Measurements from ENCODE around the gene PTPRR.
"Not testable (repeated sequence)": the region's sequence is repeated elsewhere in the genome, so short reads cannot be mapped to it uniquely, and the experiment has no call there.

The PTPRR gene

DNA sequence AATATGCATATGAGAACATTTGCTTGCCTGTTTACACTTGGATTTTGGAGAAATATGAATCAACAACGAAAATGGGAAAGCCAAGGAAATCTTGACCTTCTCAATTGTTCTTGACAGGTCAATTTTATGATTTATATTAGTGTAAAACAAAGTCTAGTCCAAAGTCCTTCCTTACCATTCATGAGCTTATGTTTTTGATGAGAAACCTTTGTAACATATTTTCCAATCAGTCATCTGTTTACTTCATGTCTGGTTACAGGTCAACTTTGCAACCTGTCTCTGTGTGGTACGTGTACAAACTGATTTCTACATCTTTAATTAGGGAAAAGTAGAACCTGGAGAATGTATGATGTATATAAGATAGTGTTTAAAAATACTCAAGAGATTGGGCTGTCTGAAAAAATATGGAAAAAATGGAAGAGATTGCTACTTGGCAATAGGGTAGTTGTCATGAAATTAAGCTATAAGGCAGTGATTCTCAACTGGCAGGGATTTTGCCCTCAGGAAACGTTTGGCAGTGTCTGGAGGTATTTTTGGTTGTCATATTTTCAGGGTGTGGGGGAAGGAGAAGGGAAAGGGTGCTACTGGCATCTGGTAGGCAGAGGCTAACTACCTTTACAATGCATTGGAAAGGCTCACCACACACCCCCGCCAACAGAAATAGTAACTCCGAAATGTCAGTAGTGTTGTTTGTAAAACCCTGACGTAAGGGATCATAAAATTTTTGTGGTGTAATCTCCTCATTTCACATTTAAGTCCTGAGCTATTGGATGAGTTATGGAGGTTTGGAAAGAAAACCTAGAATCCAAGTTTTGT, 172.9 kb downstream of the PTPRR start:
- no peak for DNase-seq (ENCODE audit: low read depth in 2 of 2)

DNA sequence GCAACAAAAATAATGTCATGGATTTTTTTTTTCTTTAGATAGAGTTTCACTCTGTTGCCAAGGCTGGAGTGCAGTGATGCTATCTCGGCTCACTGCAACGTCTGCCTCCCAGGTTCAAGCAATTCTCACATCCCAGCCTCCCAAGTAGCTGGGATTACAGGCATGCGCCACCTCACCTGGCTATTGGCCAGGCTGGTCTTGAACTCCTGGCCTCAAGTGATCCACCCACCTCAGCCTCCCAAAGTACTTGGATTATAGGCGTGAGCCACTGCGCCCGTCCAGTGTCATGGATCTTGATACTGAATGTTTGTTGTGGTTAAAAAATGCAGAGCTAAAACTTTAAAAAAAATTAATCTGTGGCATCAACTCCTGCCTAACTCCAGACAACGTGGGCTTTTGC, 175.5 kb downstream of the PTPRR start:
- no peak for DNase-seq (ENCODE audit: low read depth in 2 of 2)

DNA sequence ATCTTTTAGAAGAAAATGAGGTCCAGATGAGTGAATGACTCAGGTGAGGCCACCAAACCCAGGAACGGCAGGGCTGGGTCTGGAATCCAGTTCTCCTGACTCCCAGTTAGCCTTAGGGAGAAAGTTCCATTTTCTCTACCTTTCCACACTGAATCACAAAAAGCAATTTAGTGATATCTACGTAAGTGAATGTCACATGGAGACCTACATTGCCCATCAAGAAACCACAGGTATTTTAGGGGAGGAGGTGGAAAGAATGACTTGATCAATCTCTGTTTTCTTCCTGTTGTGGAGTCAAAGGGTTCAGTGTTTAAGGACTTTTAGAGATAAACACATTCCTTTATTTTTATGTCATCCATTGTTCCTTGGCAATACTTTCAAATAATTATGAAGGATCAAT, 176.4 kb downstream of the PTPRR start:
- no peak for DNase-seq (ENCODE audit: low read depth in 2 of 2)

DNA sequence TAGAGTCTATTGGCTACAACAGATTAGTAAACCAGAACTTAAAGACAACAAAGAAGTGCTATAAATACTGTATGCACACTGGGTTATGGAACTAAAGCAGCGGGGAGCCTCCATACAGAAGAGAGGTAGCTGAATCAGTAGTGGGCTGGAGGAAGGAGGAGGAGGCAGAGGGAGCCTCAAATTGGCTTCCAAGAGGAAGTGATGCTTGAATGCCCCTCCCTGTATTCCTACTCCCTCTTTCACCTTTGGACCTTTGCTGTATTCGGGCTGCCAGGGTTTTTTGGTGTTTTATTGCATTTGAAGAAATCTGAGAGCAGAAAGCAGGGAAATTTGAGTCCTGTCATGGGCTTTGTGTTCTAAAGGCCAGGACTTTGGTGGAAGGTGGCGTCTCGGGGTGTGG, 179.3 kb downstream of the PTPRR start:
- DNase-seq (ENCODE audit: low read depth in 2 of 2), result no peak

DNA sequence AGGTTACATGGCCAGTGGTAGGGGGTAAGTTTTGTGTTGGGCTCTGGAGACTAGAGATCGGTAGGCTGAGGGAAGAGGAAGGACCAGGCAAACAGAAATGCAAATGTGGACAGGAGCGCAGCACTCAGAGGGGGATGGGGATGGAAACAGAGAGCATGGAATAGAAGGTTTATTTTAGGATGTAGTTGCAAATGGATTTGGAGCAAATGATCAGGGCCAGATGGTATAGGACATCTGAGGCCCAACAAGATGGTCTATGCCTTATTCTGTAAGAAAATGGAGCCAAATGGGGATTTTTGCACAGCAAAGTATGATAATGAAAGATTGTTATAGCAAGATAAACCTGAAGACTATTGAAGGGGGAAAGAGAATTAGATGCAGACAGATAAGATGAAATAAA, 180.8 kb downstream of the PTPRR start:
- no peak for DNase-seq (ENCODE audit: low read depth in 2 of 2)

DNA sequence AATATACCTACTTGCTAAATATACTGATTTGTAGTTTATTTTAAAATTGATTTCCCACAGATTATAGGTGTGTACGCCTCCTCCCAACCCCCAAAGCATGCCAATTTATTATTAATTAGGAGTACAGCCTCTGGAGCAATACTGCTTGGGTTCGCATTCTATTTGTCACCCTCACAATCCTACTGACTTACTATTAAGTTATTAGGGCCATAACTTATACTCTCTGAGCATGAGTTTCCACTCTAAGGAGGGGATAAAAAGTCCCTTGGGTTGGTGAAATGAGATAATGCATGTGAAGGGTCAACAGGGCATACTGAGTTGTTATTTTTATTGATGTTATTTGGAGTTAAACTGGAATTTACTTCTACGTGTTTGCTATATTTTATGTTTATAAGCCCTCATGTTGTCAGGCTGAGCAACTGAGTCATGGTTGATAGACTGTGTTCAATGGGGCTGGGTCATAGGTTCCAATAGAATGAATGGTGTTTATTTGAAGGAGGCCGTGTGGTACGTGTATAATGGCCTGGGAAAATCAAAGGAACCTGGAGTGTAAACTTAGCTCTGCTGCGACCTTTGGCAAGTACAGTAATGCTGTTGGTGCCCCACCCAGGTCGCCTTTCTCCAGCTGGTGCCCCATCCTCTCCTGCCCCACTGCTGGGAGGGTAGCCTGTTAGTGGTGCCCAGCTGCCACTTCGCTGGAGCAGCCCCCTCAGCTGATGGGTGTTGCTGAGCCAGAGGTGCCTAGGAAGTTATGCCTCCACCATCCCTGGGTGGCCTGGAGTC, 184.0 kb downstream of the PTPRR start:
- no peak for DNase-seq (ENCODE audit: low read depth in 2 of 2)

DNA sequence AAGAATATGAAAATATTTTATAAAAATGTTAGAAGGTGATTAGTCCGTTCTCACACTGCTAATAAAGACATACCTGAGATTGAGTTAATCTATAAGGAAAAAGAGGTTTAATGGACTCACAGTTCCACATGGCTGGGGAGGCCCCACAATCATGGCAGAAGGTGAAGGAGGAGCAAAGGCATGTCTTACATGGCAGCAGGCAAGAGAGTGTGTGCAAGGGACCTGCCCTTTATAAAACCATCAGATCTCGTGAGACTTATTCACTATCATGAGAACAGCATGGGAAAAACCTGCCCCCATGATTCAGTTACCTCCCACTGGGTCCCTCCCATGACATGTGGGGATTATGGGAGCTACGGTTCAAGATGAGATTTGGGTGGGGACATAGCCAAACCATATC, 185.3 kb downstream of the PTPRR start:
- not testable (repeated sequence) for DNase-seq (ENCODE audit: low read depth in 2 of 2)

DNA sequence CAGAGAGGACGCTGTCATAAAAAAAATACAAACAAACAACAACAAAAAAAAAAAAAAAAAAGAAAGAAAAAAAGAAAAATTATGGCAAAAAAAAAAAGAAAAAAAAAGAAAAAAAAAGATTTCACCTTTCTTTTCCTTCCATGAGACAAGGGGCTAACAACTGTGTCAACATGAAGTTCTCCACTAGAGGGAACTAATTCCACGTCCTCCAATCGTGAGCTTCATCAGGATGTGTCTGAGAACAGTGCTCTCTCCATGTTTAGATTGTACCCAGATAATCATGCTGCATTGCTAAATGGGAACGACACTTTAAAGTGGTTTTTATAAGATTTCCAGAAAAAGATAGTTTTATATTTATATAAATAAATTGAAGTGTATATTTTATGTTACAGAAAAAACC, 187.2 kb downstream of the PTPRR start:
- no peak for DNase-seq (ENCODE audit: low read depth in 2 of 2)

DNA sequence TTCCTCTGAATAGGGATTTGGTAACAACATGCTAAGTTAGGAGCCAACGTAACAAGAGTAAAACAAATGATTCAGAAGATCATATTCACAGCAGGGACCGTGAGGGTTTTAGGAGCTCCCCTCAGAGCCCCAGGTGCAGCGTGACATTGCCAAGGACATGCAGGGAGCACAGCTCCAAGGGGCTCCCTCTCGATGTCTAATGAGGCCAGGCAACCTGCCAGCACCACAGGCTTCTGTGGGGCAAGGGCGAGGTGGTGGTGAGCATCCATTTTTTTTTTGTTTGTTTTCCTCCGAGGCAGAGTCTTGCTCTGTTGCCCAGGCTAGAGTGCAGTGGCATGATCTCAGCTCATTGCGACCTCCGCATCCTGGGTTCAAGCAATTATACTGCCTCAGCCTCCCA, 188.3 kb downstream of the PTPRR start:
- DNase-seq (ENCODE audit: low read depth in 2 of 2), result no peak

DNA sequence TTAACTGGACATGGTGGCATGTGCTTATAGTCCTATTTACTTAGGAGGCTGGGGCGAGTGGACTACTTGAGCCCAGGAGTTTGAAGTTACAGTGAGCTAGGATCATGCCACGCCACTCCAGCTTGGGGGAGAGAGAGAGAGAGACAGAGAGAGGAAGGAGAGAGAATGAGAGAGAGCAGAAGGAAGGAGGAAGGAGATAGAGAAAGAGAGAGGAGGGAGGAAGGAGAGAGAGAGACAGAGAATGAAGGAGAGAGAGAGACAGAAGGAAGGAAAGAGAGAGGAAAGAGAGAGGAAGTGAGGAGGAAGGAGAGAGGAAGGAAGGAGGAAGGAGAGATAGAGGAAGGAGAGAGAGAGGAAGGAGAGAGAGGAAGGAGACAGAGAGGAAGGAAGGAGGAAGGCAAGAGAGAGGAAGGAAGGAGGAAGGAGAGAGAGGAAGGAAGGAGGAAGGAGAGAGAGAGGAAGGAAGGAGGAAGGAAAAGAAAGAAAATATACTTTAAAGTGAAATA, 189.8 kb downstream of the PTPRR start:
- DNase-seq (ENCODE audit: low read depth in 2 of 2), result no peak

DNA sequence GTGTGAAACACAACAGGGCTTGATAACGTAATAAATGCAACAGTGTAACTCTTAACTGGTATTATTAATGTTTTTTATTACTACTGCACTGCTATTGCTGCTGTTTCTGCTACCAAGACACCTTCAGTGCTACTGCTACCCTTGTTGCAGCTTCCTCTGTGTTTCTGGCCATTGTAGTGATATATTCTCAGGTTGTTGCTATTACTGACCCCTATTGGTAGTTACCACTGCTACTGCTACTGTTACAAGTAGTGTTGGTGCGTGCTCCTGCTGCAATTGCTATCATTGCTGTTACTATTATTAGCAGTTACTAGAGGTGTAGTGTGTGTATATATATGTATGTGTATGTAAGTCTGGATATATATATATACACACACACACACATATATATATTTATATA, 196.1 kb downstream of the PTPRR start:
- no peak for DNase-seq (ENCODE audit: low read depth in 2 of 2)

DNA sequence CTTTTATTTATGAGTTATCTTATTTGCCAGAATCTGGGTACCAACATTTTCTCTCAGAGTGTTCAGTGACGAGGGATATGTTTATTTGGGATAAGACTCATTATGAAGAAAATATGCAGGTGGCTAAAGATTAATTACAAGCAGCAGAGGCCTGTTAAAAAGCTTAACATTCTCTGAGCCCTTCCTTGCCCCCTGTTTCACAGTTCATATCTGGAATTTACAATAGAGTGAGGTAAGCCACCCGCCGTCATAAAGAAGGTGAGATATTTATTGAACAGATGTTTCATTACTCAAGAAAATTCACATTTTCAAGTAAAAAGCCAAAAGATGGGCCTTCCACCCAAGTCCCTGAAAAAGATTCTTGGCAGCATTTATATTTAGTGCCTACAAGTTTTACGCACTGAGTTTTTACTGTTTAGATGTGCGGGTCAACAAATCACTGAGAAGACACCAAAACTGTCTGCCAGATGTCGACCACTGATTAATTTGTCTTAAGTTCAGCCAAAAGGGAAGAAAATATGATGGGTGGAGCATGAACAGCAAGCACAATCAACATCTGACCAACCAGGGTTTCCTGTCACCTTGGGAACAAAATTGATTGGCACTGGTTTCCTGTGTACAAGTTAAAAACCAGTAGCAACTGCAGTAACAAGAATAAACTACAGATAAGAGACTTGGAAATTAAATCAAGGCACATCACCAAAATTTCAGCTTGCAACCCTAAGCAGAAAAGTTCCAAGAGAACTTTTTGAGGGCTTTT, 197.8 kb downstream of the PTPRR start:
- no peak for DNase-seq (ENCODE audit: low read depth in 2 of 2)

DNA sequence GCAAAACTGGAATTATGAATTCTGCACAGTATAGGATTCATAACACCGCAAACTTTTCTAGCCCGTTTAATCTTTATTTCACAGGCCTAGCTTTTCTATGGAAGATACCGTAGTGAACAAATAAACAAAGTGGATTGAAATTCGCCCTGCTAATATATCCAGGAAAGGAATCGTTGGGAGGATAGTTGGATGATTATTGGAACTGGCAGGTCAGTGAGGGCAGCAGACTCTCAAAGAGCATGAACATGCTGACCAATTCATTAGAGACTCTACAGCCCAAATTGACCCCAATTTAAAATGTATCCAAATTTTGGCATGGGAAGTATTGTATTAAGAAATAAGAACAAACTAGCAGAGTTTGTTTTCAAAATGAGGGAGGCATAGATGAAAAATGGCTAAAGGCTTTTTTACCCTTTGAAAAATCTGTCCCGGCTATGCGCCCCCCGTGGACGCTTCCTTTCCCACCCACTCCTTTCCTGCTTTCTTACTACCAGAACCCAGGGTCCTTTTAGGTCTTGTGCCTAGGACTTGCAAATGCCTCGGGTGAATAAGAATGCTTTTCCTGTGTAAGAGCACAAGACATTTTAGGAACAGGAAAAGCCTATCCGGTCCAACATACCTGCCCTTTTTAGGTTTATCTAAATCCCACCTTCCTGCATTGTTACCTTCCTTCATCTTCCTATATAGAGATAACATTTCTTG, 198.7 kb downstream of the PTPRR start:
- DNase-seq (ENCODE audit: low read depth in 2 of 2), result no peak

DNA sequence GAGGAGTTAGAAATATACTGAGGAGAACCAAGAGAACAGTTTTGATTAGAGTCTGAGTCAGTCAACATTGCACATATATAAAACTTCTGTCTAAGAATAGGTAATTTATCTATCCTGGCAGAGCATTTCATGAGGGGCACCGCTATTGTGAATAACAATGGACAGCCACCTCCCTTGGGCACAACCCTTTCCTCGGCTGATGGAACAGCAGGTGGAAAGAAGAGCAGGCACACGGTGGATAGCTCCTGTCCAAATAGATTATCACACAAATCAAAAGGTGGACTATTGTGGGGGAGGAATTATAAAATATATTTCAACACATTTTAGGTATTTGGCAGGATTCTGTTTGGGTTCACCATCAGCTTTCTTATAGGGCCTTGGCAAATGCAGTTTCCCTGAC, 199.3 kb downstream of the PTPRR start:
- DNase-seq (ENCODE audit: low read depth in 2 of 2), result no peak

DNA sequence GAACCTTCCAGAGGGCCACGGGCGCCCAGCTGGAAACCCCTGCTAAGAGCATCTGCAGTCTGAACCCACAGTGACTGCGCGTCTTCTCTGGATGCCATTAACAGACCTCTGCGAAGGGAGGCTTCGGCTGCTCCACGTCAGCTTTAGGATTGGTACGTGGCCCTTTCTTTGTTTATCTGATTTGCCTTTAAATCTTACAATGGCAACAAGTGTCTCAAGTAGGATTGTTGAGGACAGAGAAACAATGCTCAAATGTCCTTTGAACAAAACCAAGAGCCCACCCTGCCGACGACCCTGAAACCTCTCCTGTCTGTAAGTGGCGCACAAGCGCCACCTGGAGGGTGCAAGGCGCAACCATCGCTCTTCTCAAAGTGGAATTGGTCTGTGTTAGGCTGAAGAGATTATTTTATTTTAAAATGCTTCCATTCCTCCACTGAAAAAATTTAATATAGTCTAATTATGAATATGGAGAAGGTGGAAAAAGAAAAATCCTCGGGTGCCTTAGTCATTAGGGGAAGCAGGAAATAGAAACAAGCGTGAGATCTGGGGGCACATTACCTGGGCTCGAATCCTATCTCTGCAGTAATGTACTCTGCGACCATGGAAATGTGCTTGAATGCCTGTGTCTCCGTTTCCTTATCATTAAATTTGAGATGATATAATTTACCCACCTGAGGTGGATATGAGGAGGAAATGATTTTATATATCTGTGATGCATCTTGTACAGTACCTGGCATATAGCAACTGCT, 200.7 kb downstream of the PTPRR start:
- no peak for DNase-seq (ENCODE audit: low read depth in 2 of 2)

DNA sequence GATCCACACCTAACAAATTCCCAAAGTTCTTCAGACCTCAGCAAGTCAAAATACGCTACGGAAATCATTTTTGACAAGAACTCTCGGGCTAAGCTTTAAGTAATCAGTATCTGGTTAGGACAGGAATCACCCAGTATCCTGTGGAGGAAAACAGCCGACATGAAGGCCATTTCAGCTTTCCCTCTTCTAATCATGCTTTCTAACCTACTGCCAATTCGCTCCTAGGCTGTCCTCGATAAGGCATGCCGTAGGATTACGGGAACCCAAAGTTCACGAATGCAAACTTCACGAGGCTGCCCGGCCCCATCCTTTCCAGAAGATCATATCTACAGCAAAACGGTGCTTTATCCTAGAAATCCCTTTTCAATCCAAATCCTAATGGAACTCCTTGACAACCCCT, 201.5 kb downstream of the PTPRR start:
- DNase-seq (ENCODE audit: low read depth in 2 of 2), result no peak

DNA sequence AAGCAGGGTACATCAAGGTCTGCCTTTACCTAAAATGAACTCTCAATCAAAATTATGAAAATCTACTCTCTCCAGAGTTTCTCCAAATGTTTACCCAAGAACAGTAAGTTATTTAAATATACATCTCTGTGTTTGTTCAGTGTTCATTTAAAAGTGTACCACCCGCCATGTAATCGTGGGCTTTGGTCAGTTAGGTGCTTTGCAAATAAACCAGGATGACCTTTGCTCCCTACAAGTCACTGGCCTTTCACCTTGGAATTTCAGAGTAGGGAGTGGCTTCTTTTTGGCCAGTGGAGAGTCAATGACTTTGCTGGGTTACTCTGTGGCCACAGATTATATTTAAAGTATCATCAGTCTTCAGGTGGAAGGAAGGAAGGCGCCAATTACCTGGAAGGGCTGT, 208.7 kb downstream of the PTPRR start:
- no peak for DNase-seq (ENCODE audit: low read depth in 2 of 2)

DNA sequence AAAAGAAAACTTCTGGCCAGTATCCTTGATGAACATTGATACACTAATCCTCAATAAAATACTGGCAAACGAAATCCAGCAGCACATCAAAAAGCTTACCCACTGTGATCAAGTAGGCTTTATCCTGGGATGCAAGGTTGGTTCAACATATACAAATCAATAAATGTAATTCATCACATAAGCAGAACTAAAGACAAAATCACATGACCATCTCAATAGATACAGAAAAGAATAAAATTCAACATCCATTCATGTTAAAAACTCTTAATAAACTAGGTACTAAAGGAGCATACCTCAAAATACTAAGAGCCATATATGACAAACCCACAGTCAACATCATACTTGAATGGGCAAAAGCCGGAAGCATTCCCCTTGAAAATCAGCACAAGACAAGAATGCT, 211.5 kb downstream of the PTPRR start:
- DNase-seq (ENCODE audit: low read depth in 2 of 2), result no peak

DNA sequence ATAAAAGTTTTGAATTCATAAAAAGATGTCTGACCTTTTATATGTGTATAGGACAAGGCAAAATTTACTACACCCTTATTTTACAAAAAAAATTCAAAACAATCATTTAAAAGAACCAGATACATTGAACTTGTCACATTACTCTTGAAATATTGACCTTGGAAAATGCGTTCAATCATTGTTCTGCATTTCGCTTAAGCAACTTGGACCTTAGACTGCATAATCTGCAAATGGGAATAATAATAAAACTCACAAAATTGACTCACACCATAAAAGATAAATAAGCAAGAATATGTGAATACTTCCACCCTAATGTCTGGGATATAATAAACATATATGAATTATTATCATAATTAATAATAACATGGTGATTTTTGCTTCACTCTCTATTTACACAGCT, 213.9 kb downstream of the PTPRR start:
- no peak for DNase-seq (ENCODE audit: low read depth in 2 of 2)

DNA sequence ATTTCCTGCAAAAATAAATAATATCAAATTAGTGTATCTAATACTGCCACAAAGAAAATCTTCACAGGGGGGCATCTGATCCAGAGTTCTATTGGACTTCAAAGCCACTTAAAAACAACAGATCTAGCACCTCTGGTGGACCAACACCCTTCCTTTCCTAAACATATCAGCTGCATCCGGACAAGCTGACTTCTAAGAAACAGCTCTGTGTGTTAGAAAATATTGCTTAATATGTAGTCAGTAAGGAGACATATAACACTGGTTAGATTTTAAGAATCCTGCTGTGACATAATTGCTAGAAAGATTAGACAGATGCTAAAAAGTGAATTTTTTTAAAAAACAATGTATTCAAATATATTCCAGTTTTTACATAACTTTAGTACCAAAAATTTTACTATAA, 222.2 kb downstream of the PTPRR start:
- DNase-seq (ENCODE audit: low read depth in 2 of 2), result no peak

Data from activated CD4-positive, alpha-beta T cell treated with anti-CD3 and anti-CD28 coated beads for 24 hours (primary cell).